ENCODE results near the gene FGFR2.
A peak's percentile ranks its signal among the peaks of the same experiment; 100 is the strongest.

Gene FGFR2

GRCh38 chr10:121598263-121599249, at the start of gene FGFR2:
Gene FGFR2 (minus strand): TSS chr10:121598444. CDS start chr10:121593817, 4,627 bp downstream.
- DNase-seq = peak; percentile 64

DNA sequence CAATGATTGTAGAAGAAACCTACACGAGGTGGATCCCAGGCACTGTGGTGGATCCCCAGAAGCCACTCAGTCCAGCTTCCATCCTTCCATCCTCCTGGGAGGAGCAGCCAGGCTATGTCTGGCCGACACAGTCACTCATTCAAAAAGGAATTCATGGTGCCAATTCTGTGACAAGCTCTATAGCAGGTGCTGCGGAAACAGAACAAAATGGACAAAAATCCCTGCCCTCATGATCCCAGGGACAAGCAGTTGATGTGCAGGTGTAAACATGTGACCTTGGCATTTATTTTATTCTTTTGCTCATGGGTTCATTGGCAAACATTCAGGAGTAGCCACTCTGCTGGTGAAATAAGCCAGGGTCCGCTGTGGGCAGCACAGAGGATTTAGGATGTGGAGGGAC, 49.2 kb upstream of the FGFR2 start:
- DNase-seq = no peak

GRCh38 chr10:121645696-121646095, 47.5 kb upstream of the FGFR2 start:
- no peak for DNase-seq

GRCh38 chr10:121644501-121644900, 46.3 kb upstream of the FGFR2 start:
- DNase-seq = no peak

DNA sequence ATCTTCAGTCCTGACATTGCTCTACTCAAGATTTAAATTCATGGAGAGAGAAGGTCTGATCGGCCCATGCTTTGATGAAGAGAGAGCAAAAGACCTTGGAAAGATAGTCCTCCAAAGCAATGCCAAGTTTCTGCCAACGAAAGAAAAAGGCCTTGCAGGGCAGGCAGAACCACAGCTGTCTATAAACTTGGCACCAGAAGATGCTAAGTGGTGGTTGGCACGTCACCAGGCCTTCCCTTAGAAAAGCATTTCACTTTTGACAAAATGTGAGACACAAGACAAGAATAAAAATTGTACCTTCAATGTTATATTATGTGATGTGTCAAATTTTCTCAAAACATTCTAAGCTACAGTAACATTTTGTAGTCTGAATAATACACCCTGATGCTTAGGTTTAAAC, 42.0 kb upstream of the FGFR2 start:
- no peak for DNase-seq

- DNase-seq = no peak
Observed at GRCh38 chr10:121639416-121639815, 41.2 kb upstream of the FGFR2 start.

DNA sequence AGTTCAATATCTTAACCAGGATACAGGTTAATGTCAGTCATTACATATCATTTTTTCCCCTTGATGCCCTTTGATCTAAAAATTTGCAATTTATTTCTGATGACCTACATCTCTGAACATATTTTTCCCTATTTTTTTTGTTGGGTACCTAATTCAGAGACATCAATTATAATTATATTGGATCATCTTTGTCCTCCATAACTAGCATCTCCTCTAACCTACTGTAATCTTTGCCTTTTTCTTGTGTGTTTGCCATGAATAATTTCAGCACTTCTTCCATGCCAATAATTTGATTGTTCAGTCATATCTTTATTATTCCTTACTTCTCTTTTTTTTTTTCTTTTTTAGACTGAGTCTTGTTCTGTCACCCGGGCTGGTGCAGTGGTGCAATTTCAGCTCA, 39.2 kb upstream of the FGFR2 start:
- no peak for DNase-seq

- DNase-seq = no peak
Observed at GRCh38 chr10:121633056-121633455, 34.8 kb upstream of the FGFR2 start.

DNA sequence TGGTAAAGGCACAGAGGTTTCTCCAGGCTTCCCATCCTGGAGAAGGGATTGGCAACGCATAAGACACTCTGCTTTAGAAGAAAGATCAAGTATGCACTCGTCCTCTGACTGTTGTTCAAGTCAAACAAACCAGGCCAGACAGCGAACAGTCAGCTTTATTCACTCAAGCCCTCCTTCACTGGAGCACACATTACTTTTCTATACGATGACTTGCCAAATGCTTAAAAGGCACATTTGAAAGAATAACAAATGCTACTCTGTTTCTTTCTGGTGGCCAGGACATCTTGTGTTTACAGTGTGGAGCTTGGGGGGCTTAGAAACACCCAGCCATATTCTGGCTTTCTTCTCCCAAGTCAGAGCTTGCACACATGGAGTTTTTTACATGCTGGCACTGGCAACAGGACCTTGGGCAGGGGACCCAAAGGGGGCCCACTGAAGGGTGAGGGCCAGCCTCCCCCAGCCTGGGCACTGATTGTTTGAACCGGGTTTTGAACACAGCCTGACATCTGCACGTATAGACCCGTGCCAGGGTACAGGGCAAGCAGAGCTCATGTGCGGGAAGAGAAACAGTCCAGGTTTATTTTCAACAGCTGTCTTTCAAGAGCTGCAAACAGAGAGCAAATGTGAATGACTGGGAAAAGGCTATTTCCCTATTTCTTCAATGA, 33.3 kb upstream of the FGFR2 start:
- DNase-seq = no peak

- DNase-seq = no peak
Observed at GRCh38 chr10:121628859-121629258, 30.6 kb upstream of the FGFR2 start.

GRCh38 chr10:121627876-121628581, 29.8 kb upstream of the FGFR2 start:
- DNase-seq = peak; percentile 13

GRCh38 chr10:121624836-121625486, 26.7 kb upstream of the FGFR2 start:
- no peak for DNase-seq

- no peak for DNase-seq
Observed at GRCh38 chr10:121618906-121619305, 20.7 kb upstream of the FGFR2 start.

DNA sequence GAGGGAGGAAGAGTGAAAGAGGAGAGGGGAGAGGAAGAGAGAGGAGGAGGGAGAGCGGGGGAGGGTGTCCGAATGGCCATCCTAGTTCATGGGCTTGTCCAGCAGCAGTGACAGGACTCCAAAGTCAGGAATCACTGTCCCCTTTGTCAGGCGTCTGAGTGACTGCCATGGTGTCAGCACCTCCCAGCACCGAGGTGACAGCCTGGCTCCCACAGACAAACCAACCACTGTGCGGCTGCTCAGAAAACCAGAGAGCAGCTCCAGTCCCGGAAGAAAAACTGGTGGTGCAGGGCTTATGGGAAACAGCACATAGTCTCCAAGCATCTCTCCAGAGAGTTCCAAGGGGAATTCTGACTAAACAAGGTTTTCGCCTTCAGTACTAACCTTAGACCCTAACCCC, 18.9 kb upstream of the FGFR2 start:
- no peak for DNase-seq

- DNase-seq = no peak
Observed at GRCh38 chr10:121616291-121616690, 18.0 kb upstream of the FGFR2 start.

DNA sequence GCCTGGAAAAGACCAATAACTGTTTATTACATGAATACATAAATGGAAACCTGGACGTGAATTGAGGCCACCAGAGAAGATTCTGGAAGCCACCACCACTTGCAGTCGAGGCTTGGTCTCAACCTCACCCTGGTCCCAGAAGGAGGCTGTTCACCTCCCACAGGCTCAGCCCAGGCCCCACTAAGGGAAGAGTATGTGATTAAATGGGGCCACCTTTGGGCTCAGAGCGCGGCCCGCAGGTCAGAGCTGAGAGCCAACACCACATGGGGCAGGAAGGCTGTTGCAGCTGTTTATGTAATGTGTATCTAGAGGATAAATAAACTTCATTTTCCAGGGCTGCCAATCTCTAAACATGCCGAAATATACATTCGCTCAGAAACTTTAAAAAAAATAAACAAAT, 17.6 kb upstream of the FGFR2 start:
- no peak for DNase-seq

GRCh38 chr10:121615435-121615793, 17.2 kb upstream of the FGFR2 start:
- DNase-seq = no peak

GRCh38 chr10:121614613-121615434, 16.6 kb upstream of the FGFR2 start:
- no peak for DNase-seq

DNA sequence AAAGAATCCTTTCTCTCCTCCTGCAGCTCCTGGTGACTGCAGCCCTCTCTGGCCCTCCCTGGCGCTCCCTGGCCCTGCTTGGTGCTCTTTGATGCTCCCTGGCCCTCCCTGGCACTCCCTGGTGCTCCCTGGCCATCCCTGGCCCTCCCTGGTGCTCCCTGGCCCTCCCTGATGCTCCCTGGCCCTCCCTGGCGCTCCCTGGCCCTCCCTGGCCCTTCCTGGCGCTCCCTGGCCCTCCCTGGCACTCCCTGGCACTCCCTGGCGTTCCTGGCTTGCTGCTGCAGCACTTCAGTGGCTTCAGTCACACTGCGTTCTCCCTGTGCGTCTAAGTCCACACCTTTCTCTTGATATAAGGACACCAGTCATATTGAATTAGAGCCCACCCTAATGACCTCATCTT, 15.2 kb upstream of the FGFR2 start:
- DNase-seq = no peak

DNA sequence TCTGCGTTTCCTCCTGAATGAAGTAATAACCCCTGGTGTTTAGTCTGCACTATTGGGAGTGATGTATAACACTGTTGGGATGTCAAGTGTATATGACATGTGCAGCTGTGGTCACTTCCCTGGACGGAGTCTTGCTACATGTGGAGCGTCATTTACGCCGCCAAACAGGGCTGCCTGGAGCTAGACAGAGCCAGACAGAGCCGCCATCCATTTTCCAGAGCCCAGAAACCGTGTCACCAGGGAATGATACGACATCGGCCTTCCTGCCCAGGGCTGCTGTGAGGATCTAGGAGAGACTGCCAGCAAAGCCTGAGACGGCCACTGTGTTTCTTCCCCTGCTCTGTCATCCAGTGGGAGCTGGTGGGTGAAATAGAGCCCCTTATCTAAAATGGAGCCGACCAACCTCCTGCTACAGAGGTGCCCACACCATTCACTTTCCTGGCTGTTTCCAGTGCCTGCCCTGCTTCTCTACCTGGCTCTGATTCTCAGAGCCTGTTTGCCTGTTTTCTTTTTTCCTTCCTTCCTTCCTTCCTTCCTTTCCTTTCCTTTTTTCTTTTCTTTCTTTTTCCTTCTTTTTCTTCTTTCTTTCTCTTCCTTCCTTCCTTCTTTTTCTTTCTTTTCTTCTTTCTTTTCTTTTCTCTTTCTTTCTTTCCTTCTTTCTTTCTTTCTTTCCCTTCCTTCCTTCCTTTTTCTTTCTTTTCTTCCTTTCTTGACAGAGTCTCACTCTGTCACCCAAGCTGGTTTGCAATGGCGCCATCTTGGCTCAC, 13.3 kb upstream of the FGFR2 start:
- no peak for DNase-seq

- DNase-seq = no peak
Observed at GRCh38 chr10:121610798-121611323, 12.6 kb upstream of the FGFR2 start.

Data from fibroblast of upper back skin (primary cell).